ENCODE results near the gene FNBP1.

FNBP1 gene

GRCh38 chr9:129879991-129880653 lies 162.9 kb downstream of the FNBP1 start:
- no peak for FAIRE-seq
- no peak for DNase-seq (ENCODE audit: low spot score)

- FAIRE-seq (no peak), DNase-seq (ENCODE audit: low spot score) (no peak)
These were observed 163.8 kb downstream of the FNBP1 start for GRCh38 chr9:129879103-129879699.

- DNase-seq (ENCODE audit: low spot score) (no peak), FAIRE-seq (no peak)
These were observed 164.7 kb downstream of the FNBP1 start for GRCh38 chr9:129878291-129878690.

GRCh38 chr9:129876815-129877214 lies 166.2 kb downstream of the FNBP1 start:
- FAIRE-seq: no peak

GRCh38 chr9:129875687-129876395 lies 167.1 kb downstream of the FNBP1 start:
- FAIRE-seq (no peak), DNase-seq (ENCODE audit: low spot score) (no peak)

More at GRCh38 chr9:129876815-129877214, 166.2 kb downstream of the FNBP1 start:
- no peak for DNase-seq (ENCODE audit: low spot score)

GRCh38 chr9:129875181-129875611 lies 167.8 kb downstream of the FNBP1 start:
- FAIRE-seq (no peak), DNase-seq (ENCODE audit: low spot score) (no peak)

GRCh38 chr9:129874261-129875101 lies 168.5 kb downstream of the FNBP1 start:
- no peak for DNase-seq (ENCODE audit: low spot score)
- FAIRE-seq: no peak

- no peak for FAIRE-seq
These were observed 169.3 kb downstream of the FNBP1 start for GRCh38 chr9:129873563-129874190.

GRCh38 chr9:129871046-129871445 lies 171.9 kb downstream of the FNBP1 start:
- DNase-seq (ENCODE audit: low spot score): no peak
- FAIRE-seq: no peak

More at GRCh38 chr9:129873563-129874190, 169.3 kb downstream of the FNBP1 start:
- no peak for DNase-seq (ENCODE audit: low spot score)

GRCh38 chr9:129869585-129870501 lies 173.1 kb downstream of the FNBP1 start:
- DNase-seq (ENCODE audit: low spot score): no peak
- no peak for FAIRE-seq

GRCh38 chr9:129868872-129869486 lies 174.0 kb downstream of the FNBP1 start:
- DNase-seq (ENCODE audit: low spot score): peak; percentile 12
- FAIRE-seq: no peak

GRCh38 chr9:129868023-129868871 lies 174.7 kb downstream of the FNBP1 start:
- no peak for FAIRE-seq
- no peak for DNase-seq (ENCODE audit: low spot score)

- no peak for FAIRE-seq
- no peak for DNase-seq (ENCODE audit: low spot score)
These were observed 175.6 kb downstream of the FNBP1 start for GRCh38 chr9:129867136-129868022.

GRCh38 chr9:129866394-129867135 lies 176.4 kb downstream of the FNBP1 start:
- no peak for DNase-seq (ENCODE audit: low spot score)

GRCh38 chr9:129865668-129866320 lies 177.2 kb downstream of the FNBP1 start:
- no peak for FAIRE-seq
- DNase-seq (ENCODE audit: low spot score): no peak

More at GRCh38 chr9:129866394-129867135, 176.4 kb downstream of the FNBP1 start:
- FAIRE-seq: no peak

- no peak for DNase-seq (ENCODE audit: low spot score)
- no peak for FAIRE-seq
These were observed 177.9 kb downstream of the FNBP1 start for GRCh38 chr9:129864991-129865647.

Data from RCC 7860 (cell line).